Left renal cortex interstitium (tissue), 4 donors: Measurements from ENCODE around the gene ITGA7. TPM values are rescaled to one million over a fixed set of nuclear protein-coding genes. Genes with fewer than 3 reads are reported as not detected.

Experiments used
- DNase-seq, 4 donors: peaks; one replicate each; pipeline ENCODE4 v3.0.0-alpha.2; 2013; ENCODE audit warnings: low read depth in 4 of 4, low spot score in 2 of 4, missing footprints in 1 of 4
- polyA plus RNA-seq, 4 donors: library from polyadenylated mRNA; unstranded; fragments of 120-200 nt; gene quantifications; one replicate each; pipeline ENCODE4 v1.2.1, GENCODE V29; 2013; ENCODE audit not compliant: insufficient read length in 4 of 4

ITGA7 gene
- polyA plus RNA-seq, 4 donors = 20.1 to 54.8 (median 33.9) TPM

DNA sequence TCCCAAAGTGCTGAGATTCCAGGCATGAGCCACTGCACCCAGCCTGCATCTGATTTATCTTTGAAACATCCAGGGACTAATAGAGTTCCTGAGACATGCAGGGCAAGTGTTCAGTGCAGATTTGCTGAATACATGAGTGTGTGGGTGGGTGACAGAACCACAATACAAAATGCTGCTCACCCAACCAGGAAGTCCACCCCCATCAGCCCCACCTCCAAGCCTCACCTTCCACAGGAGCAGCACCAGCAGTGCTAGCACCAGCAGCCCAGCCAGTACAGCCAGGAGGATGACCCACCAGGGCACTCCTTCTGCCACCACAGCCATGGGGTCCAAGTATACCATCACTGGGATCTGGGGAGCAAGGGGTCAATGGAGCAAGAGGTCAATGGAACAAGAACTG, 20.0 kb downstream of the ITGA7 start:
- no peak for DNase-seq

DNA sequence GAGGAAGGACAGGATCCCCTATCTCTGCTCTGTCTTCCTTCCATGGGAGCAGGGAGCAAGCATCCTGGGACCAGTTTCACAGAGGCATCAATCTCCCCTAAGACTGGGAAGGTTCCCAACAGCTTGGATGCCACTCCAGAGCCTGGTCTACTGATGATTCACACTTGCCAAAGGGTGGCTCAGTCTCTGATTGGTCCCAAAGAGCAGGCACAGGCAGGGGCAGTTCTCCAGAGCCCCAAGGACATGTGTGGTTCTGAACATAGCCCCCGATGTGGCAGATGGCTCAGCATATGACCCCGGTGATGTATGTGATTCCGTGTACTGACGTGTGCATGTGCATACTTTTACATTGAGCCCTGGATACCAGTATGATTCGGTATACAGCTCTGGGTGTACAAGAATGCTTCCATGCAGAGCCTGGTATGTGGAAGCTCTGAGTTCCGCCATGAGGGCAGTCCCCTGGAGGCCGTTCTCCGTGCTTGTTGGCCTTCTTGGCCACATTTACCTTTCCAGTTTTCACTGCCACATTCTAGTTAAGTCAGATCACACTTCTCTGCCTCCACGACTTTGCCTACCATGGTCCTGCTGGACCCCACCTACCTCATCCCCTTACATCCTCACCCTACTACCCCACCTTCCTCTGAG, 21.2 kb downstream of the ITGA7 start:
- no peak for DNase-seq

DNA sequence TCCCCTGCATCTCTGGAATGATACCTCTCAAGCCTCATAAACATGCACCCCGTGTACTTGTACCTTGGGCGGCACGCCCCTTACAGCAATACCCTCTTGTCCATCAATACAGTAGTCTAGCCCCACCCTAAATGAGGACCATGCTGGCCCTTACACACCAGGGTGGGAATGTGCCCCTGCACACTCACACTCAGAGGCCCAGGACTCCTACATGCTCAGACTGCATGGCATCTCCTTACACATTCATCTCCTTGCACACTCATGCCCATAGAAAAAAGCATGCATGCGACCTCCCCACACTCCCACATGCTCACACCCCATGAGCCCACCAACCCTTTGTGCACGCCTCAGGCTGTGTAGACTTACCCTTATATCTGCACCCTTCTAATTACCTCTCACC, 22.0 kb downstream of the ITGA7 start:
- DNase-seq = no peak

DNA sequence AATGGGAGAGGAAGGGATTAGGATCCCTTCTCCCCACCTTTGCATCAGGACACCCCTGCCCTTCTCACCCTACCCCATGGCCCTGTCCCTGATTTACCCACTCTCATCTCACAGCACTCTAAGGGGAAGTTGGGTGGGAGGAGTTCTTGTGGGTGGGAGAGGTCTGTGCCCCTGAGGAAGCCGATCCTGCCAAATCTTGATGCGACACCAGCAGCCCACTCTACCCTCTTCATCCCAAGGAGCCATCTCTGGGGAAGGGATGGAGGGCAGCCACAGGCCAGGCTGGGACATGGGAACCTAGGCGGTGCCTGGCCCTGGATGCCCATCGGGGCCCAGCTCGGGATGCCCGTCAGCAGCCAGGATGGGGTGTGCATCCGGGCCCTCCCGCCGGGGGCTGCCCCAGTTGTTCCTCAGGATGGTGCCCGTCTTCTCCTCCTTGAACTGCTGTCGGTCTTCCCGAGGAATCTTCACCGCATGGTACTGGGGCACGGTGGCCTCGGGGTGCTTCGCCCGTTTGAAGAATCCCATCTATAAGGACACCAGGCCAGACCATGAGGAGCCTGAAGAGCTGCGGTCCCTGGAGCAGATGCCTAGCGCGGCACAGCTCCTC, 22.8 kb downstream of the ITGA7 start:
- DNase-seq = no peak

GRCh38 chr12:55683676-55684075, 24.0 kb downstream of the ITGA7 start:
- no peak for DNase-seq

DNA sequence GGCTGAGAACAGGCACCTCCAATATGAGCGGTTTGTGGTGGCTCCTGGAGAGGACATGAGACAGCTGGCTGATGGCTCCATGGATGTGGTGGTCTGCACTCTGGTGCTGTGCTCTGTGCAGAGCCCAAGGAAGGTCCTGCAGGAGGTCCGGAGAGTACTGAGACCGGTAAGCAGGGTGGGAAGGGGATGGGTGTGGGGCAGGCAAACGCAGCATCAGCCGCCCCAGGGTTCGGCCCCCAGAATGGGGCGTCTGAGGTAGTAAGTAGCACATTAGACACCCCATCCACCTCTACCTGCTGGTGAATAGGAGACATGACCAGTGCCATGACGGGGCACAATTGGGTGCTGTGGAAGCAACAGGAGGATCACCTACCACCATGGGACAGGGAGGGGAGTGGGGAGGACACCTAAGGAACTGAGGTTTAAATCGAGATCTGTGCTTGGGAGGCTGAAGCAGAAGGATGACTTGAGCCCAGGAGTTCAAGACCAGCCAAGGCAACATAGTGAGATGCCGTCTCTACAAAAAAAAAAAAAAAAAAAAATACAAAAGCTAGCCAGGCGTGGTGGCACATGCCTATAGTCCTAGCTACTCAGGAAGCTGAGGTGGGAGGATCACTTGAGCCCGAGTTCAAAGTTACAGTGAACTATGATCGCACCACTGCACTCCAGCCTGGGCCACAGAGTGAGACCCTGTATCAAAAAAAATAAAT, 25.5 kb downstream of the ITGA7 start:
- no peak for DNase-seq

DNA sequence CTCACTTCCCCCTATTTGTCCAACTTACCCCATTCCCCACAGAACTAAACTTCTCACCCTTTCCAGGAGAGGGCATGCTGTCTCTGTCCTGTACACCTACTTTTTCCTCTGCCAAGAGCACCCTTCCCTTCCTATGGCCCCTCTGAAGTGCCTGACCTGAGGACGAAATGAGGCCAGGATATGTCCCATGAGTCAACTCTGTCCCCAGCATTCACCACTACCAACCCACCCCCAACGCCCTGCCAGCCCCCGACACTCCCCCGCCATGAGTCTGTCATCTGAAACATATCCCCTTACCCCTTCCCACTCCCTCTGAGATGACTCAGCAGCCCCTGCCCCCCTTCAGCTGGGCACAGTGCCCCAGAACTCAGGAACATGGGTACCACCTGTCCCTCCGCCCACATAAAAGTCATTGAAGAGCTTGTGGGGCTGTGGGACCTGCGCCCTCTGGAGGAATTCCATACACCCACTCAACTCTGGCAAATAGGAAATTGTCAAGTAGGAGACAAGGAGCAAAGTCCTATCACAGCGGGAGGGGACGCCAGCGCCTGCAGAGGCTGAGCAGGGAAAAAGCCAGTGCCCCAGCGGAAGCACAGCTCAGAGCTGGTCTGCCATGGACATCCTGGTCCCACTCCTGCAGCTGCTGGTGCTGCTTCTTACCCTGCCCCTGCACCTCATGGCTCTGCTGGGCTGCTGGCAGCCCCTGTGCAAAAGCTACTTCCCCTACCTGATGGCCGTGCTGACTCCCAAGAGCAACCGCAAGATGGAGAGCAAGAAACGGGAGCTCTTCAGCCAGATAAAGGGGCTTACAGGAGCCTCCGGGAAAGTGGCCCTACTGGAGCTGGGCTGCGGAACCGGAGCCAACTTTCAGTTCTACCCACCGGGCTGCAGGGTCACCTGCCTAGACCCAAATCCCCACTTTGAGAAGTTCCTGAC, 26.3 kb downstream of the ITGA7 start:
- peak in 3 of 4 donors; percentile 41 to 69 (median 42) for DNase-seq

GRCh38 chr12:55679691-55680090, 28.0 kb downstream of the ITGA7 start:
- DNase-seq = no peak

DNA sequence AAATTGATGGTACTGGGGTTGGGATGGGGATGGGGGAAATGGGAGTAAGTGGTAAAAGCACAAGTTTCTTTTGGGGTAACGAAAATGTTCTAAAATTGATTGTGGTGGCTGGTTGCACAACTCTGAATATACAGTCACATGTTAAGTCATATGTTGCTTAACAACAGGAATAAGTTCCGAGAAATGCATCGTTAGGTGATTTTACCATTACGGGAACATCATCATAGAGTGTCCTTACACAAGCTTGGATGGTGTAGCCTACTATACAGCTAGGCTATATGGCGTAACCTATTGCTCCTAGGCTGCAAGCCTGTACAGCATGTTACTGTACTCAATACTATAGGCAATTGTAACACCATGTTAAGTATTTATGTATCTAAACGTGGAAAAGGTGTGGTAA, 31.0 kb downstream of the ITGA7 start:
- DNase-seq = no peak

DNA sequence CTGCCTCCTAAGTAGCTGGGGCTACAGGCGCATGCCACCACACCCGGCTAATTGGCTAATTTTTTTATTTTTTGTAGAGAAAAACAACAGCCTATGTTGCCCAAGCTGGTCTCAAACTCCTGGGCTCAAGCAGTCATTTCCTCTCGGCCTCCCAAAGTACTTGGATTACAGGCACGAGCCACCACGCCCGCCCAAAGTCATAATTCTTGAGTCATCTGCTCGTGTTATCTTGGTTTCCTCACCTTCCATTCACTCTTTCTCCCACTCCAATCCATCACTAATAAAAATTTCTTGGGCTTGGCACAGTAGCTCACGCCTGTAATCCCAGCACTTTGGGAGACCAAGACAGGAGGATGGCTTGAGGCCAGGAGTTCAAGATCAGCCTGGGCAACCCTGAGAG, 32.0 kb downstream of the ITGA7 start:
- DNase-seq = no peak

DNA sequence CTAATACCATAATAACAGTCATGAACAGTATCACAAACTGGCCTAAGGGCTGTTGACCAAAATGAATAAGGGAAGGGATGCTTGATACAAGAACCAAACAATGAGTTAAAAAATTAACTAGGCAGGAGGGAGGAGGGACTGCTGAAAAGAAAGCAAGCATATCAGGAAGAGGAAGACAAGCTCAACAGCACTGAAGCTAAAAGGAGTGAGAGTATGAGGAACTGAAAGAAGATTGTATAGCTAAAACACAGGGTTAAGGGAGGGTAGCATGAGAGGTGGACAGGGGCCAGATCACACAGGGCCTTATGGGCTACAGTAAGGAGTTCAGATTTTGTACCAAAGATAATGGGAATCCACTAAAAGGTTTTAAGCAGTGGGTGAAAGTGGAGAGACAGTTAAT, 34.1 kb downstream of the ITGA7 start:
- no peak for DNase-seq

DNA sequence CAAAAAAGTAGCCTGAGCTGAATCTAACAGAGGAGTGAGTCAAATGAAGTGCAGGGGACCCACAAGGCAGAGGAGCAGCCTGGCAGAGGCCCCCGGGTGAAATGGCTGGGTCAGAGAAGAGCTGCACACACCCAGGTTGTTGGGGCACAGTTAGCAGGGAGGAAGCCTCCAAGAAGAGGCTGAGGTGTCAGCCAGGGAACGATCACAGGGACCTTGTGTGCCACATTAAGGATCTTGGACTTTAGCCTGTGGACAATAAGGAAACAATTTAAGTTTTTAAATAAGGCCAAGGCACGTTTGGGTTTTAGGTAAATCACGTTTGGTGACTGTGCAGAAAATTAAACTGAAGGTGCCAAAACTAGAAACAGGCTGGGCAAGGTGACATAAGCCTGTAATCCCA, 36.0 kb downstream of the ITGA7 start:
- no peak for DNase-seq

DNA sequence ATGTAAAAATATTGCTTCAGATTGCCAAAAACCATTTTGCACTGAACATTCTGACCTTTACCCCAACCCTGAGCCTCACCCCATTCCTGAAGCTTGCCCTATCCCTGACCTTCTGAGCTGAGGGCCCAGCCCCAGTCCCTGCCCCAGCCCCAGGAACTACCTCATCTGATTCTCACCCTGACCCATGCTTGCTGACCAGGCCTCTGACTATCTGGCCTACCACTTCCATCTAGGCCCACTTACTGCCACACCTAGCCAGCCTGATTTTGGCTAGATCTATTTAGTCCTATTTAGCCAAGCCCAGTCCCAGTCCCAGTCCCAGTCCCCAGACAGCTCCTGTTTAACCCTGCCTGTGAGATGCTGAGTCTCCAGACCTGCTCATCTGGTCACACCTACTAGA, 37.4 kb downstream of the ITGA7 start:
- no peak for DNase-seq

DNA sequence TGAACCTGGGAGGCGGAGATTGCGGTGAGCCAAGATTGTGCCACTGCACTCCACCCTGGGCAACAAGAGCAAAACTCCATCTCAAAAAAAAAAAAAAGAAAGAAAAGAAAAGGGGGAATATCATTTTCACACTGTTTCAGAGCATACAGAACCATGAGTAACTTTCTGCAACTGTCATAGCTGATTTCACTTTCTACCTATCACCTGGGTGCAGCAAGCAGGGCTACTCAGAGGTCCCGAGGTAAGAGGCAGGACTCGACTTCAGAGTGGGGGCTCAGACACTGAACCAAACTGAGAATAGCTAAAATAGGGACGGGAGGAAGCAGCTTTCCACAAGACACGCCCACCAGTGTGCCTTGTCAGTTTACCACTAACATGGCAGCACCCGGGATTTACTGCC, 41.2 kb downstream of the ITGA7 start:
- DNase-seq = no peak

GRCh38 chr12:55664826-55665225, 42.9 kb downstream of the ITGA7 start:
- no peak for DNase-seq

- no peak for DNase-seq
These were observed 44.3 kb downstream of the ITGA7 start for GRCh38 chr12:55663391-55663790.

GRCh38 chr12:55659486-55660385, 48.0 kb downstream of the ITGA7 start:
- no peak for DNase-seq

- no peak for DNase-seq
These were observed 48.9 kb downstream of the ITGA7 start for GRCh38 chr12:55658635-55659391.

DNA sequence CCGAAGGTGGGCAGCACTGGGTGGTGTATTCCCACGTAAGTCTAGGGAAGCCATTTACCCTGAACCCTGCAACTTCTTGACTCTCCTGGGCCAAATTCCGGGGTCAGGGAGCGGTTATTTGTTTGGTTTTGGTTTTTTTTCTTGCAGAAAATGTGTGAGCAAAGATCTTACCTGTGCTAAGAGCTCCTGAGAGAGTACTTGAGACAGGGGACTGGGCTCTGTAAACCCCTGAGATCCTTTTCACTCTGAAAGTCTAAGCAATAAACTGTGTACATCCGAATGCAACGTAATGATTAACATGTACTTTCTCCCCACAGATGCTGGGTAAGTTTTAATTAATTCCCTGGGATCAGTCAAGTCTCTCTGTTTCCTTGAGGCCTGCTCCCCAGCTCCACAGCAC, 49.5 kb downstream of the ITGA7 start:
- DNase-seq = no peak
